GM21825 (cell line): ENCODE measurements around the gene DEPDC5.

Experiments
- ATAC-seq: cut with Tn5 transposase; IDR thresholded peaks from one replicate; pipeline ENCODE4 v1.9.1; 2021; ENCODE audit warnings: mild to moderate bottlenecking, moderate library complexity; ENCODE audit not compliant: unreplicated experiment

Gene DEPDC5

DNA sequence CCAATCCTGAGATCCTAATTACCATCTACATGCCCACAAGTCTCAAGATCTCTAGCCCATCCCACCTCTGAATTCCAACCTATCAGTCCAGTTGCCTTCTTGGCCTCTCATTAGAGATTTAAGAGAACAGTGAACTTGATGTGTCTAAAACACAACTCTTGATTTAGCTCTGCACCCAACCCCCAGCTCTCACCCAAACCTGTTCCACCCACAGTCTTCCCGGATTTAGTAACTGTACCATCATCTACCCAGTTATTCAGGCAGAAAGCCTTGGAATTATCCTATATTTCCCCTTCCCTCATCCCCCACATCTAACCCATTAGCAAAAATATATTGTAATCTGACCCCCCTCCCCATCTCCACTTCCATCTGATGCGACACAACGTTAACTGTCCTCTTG, 166.5 kb downstream of the DEPDC5 start:
- ATAC-seq = no peak

DNA sequence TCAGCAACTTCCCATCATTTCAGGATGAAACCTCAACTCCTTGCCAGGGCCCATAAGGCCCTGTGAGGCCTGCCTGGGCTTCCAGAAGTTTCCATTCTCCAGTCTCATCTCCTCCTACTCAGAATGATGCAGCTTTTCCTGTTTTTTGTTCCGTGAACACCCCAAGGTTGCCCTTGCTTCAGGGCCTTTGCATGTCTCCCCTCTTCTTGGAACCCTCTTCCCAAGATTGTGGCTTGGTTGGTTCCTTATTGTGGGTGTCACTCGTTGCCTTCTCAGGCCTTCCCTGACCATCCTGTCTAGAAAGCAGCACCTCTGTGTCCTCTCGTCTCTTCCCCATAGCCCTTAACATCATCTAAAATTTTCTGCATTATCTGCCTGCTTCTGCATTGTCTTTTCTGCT, 167.3 kb downstream of the DEPDC5 start:
- no peak for ATAC-seq

DNA sequence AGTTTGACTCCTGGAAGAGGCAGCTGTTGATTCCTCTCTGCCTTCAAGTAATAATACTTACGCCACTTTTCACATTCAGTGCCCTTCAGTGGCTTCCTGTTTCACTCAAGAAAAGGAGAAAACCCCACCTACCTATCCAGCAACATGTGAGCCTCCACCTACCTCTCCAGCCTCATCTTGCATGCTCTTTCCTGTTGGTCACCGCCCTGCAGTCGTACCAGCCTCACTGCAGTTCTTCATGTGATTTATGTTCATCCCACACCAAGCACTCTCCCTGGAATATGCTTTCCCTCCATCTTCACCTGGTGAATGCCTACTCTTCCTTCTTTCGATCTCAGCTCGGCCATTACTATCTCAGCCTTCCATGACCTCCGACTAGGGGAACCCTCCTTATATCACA, 168.7 kb downstream of the DEPDC5 start:
- ATAC-seq = no peak

DNA sequence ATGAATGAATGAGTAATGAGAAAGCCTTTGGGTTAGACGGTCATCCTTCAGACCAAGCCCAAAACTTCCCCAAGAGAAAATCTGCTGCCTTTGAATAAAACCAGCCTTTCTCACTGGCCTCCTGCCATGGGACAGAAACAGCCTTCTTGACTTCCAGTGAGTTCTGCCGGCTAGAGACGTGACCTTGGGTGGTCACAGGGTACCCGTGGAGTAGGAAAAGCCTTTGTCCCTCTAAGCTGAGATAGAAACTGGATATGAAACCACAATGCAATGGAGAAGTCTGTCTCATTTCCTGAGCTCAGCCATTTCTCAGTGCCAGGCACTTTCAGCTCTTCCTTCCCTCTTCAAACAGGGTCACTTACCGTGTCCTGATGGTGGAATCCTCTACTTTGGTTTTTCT, 169.3 kb downstream of the DEPDC5 start:
- ATAC-seq = no peak

- no peak for ATAC-seq
These were observed 169.9 kb downstream of the DEPDC5 start for GRCh38 chr22:31923747-31924146.

DNA sequence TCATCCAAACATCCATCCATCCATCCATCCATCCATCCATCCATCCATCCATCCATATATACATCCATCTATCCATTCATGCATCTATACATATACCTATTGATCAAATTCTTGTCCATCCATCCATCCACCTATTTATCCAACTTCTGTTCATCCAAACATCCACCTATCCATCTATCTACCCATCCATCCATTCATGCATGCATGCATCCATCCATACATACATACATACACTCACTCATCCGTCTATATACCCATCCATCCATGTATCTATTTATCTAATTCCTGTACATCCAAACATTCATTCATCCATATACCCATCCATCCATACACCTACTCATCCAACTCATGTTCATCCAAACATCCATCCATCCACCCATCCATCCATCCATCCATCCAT, 171.2 kb downstream of the DEPDC5 start:
- ATAC-seq = no peak

DNA sequence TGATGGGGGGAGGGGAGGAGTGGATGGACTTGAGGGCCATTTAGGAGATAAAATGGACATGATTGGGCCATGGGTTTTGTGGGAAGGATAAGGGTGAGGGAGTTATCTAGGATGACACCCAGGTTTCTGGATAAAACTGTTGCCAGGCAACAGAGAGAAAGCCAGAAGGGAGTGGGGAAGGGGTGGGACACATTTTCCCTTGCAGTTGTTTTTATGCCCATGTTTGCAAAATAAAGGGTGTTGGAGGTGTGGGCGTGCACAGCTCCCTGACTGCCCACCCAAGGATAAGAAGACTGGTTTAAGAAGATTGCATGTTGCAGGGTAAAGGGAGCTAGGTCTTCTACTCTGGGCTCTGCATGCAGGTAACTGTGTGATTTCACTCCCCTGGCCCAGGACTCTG, 172.2 kb downstream of the DEPDC5 start:
- no peak for ATAC-seq

GRCh38 chr22:31926969-31927368, 173.2 kb downstream of the DEPDC5 start:
- no peak for ATAC-seq

DNA sequence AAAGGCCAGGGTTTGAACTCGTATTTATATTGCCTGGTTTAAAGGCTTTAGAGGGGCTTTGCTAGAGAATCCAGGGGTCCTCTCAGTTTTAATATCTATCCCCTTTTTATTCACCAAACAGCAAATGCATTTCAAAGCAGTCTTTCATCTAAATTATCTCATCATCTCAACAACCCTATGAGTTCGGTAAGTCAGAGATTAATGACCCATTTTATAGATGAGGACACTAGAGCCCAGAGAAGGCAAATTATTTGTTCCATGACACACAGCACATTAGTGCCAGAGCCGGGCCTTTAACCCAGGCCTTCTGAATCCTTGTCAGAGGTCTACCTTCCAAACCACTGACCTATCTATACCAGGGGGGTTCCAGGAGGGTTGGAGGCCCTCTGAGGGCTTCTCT, 173.7 kb downstream of the DEPDC5 start:
- ATAC-seq = no peak

DNA sequence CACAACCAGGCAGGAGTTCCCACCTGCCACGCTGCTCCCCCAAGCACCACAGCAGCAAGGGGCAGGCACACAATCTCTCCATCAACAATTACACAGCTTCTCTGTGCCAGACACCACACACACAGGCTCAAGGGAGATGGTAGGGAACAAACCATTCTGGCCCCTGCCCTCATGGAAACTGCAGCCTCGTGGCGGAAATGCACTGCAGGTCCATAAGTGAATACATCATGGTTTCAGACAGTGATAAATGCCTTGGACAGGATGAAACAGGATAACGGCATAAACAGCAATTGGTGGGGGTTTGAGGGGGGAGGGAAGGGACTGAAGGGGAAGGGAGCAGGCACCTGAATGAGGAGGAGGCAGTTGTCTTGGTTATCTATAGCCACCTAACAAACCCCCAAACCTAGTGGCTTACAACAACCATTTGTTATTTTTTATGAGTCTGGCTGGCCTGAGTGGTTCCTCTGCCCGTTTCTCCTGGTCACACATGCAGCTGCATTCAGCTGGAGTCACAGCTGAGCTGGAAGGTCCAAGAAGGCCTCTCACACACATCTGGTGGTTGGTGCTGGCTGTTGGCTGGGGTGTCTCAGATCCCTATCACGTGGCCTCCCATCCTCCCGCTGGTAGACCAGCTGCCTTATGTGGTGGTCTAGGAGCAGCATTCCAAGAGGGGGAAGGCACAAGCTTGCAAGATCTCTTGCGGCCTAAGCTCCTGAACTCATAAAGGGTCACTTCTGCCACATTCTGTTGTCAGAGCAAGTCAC, 175.5 kb downstream of the DEPDC5 start:
- ATAC-seq = no peak

DNA sequence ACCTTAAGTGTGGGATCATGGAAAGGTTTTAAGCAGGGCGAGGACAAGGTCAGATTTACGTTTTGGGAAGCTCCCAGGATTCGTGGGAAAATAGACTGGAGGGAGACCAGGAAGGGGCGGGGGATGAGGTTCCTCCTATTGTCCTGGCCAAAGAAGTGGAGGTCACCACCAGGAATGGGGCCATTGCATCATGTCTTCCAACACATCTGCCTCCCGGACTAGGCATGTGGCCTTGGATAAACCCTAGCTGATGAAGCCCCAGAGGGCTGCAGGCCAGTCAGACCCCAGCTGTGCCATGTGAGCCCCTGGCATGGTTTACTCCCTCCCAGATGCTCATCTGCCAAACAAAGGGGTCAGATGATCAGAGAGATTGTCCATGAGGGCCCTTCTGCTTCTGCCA, 179.0 kb downstream of the DEPDC5 start:
- ATAC-seq = no peak

DNA sequence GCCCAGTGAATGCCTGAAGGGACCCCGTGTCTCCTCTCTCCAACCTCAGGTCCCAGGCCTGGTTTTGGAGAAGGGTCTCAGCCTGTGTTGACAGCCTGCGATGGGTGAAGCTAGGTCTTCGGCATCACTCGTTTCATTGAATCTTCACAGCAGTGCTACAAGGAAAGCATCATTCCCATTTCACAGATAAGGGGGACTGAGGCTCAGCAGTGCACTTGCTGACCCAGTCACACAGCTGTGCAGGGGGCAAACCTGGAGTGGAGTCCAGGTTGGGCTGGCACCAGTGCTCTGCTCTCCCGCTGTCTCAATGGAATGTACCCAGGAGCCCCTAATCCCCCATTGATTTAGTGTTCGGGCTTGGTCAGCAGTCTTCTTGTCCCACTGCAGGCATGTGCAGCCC, 179.6 kb downstream of the DEPDC5 start:
- no peak for ATAC-seq

- ATAC-seq = no peak
These were observed 180.1 kb downstream of the DEPDC5 start for GRCh38 chr22:31933816-31934482.

GRCh38 chr22:31935961-31936635, 182.3 kb downstream of the DEPDC5 start:
- no peak for ATAC-seq

DNA sequence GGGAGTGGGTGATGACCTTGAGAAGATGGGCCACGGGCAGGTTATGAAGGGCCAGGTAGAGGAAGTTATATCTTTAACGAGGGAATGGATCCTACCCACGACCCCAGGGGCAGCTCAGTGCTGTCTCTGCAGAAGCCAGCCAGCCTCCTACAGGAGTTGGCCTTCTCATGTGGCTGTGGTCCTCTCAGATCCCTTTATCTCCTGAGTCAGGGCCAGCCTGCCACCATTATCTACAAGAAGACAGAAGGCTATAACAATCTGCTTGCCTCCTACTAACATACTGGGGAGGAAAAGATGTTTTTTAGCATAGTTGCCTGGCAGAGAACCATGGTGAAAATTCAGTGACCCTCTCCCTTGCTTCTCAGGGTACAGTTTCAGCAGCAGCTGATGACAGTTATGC, 183.5 kb downstream of the DEPDC5 start:
- ATAC-seq = no peak

- no peak for ATAC-seq
These were observed 184.5 kb downstream of the DEPDC5 start for GRCh38 chr22:31938296-31938695.

GRCh38 chr22:31940506-31940905, 186.7 kb downstream of the DEPDC5 start:
- ATAC-seq = no peak

- ATAC-seq = no peak
These were observed 188.3 kb downstream of the DEPDC5 start for GRCh38 chr22:31942091-31942490.

- no peak for ATAC-seq
These were observed 189.6 kb downstream of the DEPDC5 start for GRCh38 chr22:31943206-31943977.

- peak; percentile 56 for ATAC-seq
These were observed 190.3 kb downstream of the DEPDC5 start, which contains the start of gene YWHAH for GRCh38 chr22:31943978-31944699. YWHAH (plus strand) TSS chr22:31944535; CDS start chr22:31944734, 199 bp downstream.
